Neural cell (in vitro differentiated cells): ENCODE results near the gene FSTL3. TPM values are rescaled to one million over a fixed set of nuclear protein-coding genes. Genes with fewer than 3 reads are reported as not detected.

ENCODE experiments used
- H2AFZ ChIP-seq: fragments of 200-600, 300-800 bp; sonication (generic), shearing (Covaris generic); 2 replicates; pipeline ENCODE4 v1.6.0; 2014; ENCODE audit warnings: low read depth, mild to moderate bottlenecking, antibody characterized with exemption, low read length, moderate library complexity
- H3F3A ChIP-seq: fragments of 200-600 bp; shearing (Covaris generic); 2 replicates; pipeline ENCODE4 v1.6.1; 2016; ENCODE audit warnings: mild to moderate bottlenecking, moderate library complexity, mixed read lengths, antibody characterized with exemption, low read length; ENCODE audit not compliant: insufficient read depth, poor library complexity, severe bottlenecking
- H3K27ac ChIP-seq: fragments of 200-600, 300-800 bp; sonication (generic), shearing (Covaris generic); 2 replicates; pipeline ENCODE4 v1.5.1; 2014; ENCODE audit warnings: mild to moderate bottlenecking, low read length, moderate library complexity
- H3K27me3 ChIP-seq: fragments of 300-800, 200-600 bp; sonication (generic), shearing (Covaris generic); 2 replicates; pipeline ENCODE4 v1.6.0; 2014; ENCODE audit warnings: mild to moderate bottlenecking, low read depth, low read length, moderate library complexity; ENCODE audit not compliant: insufficient read depth
- H3K36me3 ChIP-seq: fragments of 300-800, 200-600 bp; sonication (generic), shearing (Covaris generic); 2 replicates; pipeline ENCODE4 v1.5.1; 2014; ENCODE audit warnings: mild to moderate bottlenecking, antibody characterized with exemption, low read length, moderate library complexity; ENCODE audit not compliant: insufficient read depth
- H3K4me2 ChIP-seq: fragments of 300-800, 200-600 bp; sonication (generic), shearing (Covaris generic); 2 replicates; pipeline ENCODE4 v1.6.0; 2014; ENCODE audit warnings: mild to moderate bottlenecking, low read length
- H3K4me3 ChIP-seq: fragments of 300-800, 200-600 bp; sonication (generic), shearing (Covaris generic); 2 replicates; pipeline ENCODE4 v1.5.1; 2014; ENCODE audit warnings: mild to moderate bottlenecking, low read length, moderate library complexity
- H3K79me2 ChIP-seq: fragments of 200-600 bp; shearing (Covaris generic); replicated peaks from 2 replicates; pipeline ENCODE4 v1.6.0; 2014; ENCODE audit warnings: mild to moderate bottlenecking, low read length, moderate library complexity; ENCODE audit not compliant: insufficient read depth
- H3K9ac ChIP-seq: fragments of 300-800, 200-600 bp; sonication (generic), shearing (Covaris generic); 2 replicates; pipeline ENCODE4 v1.6.1; 2016; ENCODE audit warnings: mild to moderate bottlenecking, low read length, mixed read lengths
- H3K9me2 ChIP-seq: fragments of 200-600 bp; shearing (Covaris generic); 2 replicates; pipeline ENCODE4 v1.6.1; 2016; ENCODE audit warnings: mild to moderate bottlenecking, low read length, mixed read lengths; ENCODE audit not compliant: insufficient read depth
- H3K9me3 ChIP-seq: fragments of 200-600, 300-800 bp; sonication (generic), shearing (Covaris generic); 2 replicates; pipeline ENCODE4 v1.6.1; 2016; ENCODE audit warnings: mild to moderate bottlenecking, mixed run types, low read length, moderate library complexity, mixed read lengths
- H4K20me1 ChIP-seq: fragments of 200-600 bp; shearing (Covaris generic); 2 replicates; pipeline ENCODE4 v1.6.1; 2016; ENCODE audit warnings: mild to moderate bottlenecking, mixed run types; ENCODE audit not compliant: insufficient read depth
- CTCF ChIP-seq: fragments of 450-650 bp; IDR thresholded peaks from 2 replicates; pipeline ENCODE4 v1.5.1; 2014; ENCODE audit warnings: antibody characterized with exemption, mild to moderate bottlenecking, moderate library complexity; ENCODE audit not compliant: poor library complexity, severe bottlenecking
- EP300 ChIP-seq: fragments of 450-650 bp; conservative IDR thresholded peaks from 2 replicates; pipeline ENCODE4 v1.6.1; 2014; ENCODE audit warnings: antibody characterized with exemption, mild to moderate bottlenecking, moderate library complexity; ENCODE audit not compliant: poor library complexity, severe bottlenecking
- EZH2 ChIP-seq: fragments of 200-600, 300-800 bp; shearing (Covaris generic), sonication (generic); IDR thresholded peaks from 2 replicates; pipeline ENCODE4 v1.6.1; 2014; ENCODE audit warnings: antibody characterized with exemption, low read length, borderline replicate concordance, mild to moderate bottlenecking; ENCODE audit not compliant: insufficient read depth, poor library complexity, severe bottlenecking
- MXI1 ChIP-seq: fragments of 450-650 bp; conservative IDR thresholded peaks from 2 replicates; pipeline ENCODE4 v1.6.1; 2014; ENCODE audit warnings: antibody characterized with exemption, mild to moderate bottlenecking; ENCODE audit not compliant: poor library complexity, severe bottlenecking
- POLR2AphosphoS5 ChIP-seq: IDR thresholded peaks from 2 replicates; pipeline ENCODE4 v1.6.1; 2012
- RAD21 ChIP-seq: fragments of 450-650 bp; conservative IDR thresholded peaks from 2 replicates; pipeline ENCODE4 v1.6.1; 2014; ENCODE audit warnings: antibody characterized with exemption, mild to moderate bottlenecking, moderate library complexity
- REST ChIP-seq: IDR thresholded peaks from 2 replicates; pipeline ENCODE4 v1.6.1; 2012; ENCODE audit warnings: borderline replicate concordance
- SMC3 ChIP-seq: fragments of 450-650 bp; conservative IDR thresholded peaks from 2 replicates; pipeline ENCODE4 v1.6.1; 2014; ENCODE audit warnings: antibody characterized with exemption, mild to moderate bottlenecking, moderate library complexity; ENCODE audit not compliant: poor library complexity
- TAF1 ChIP-seq: IDR thresholded peaks from 2 replicates; pipeline ENCODE4 v1.6.1; 2012; ENCODE audit warnings: low read depth
- polyA plus RNA-seq: library from polyadenylated mRNA; depleted of rRNA; stranded (reverse); fragments of >200 nt; gene quantifications from 2 replicates; pipeline ENCODE4 v1.2.3, GENCODE V29; 2014

FSTL3 gene
- polyA plus RNA-seq, 1 donor from 2014 or later, result 3.1 TPM

- TF ChIP-seq TAF1 (no peak), POLR2AphosphoS5 (no peak), REST (no peak), CTCF (no peak), EZH2 (no peak), SMC3 (no peak), MXI1 (no peak), EP300 (no peak), RAD21 (no peak)
- Histone ChIP-seq H3K9ac (no peak overlapping the region), H3F3A (no peaks in the 10 kb centered on the region), H2AFZ (no peak overlapping the region), H3K9me3 (no peaks in the 10 kb centered on the region), H3K9me2 (no peaks in the 10 kb centered on the region), H3K79me2 (peaks cover 27% of the 10 kb centered on the region), H3K27me3 (no peaks in the 10 kb centered on the region), H4K20me1 (no peaks in the 10 kb centered on the region), H3K36me3 (no peaks in the 10 kb centered on the region), H3K4me2 (no peak overlapping the region), H3K4me3 (no peak overlapping the region), H3K27ac (no peak overlapping the region)
Measured at GRCh38 chr19:652467-653389, 23.5 kb upstream of the FSTL3 start.

GRCh38 chr19:653425-653824 lies 22.8 kb upstream of the FSTL3 start:
- no peak overlapping the region for H3K4me2 ChIP-seq
- H3K9me2 ChIP-seq, result no peaks in the 10 kb centered on the region
- no peaks in the 10 kb centered on the region for H3K36me3 ChIP-seq
- H3K4me3 ChIP-seq, result no peak overlapping the region
- H3K27ac ChIP-seq, result no peak overlapping the region
- no peaks in the 10 kb centered on the region for H3F3A ChIP-seq
- no peak overlapping the region for H3K9ac ChIP-seq
- peaks cover 32% of the 10 kb centered on the region for H3K79me2 ChIP-seq
- no peaks in the 10 kb centered on the region for H3K9me3 ChIP-seq
- H3K27me3 ChIP-seq, result no peaks in the 10 kb centered on the region
- no peak overlapping the region for H2AFZ ChIP-seq
- no peaks in the 10 kb centered on the region for H4K20me1 ChIP-seq
- TF ChIP-seq POLR2AphosphoS5 (no peak), EP300 (no peak), RAD21 (no peak), TAF1 (no peak), MXI1 (no peak), REST (no peak), SMC3 (no peak), CTCF (no peak), EZH2 (no peak)
